GM21528 (cell line): ENCODE measurements around the gene ATP8B1.

Experiments used
- ATAC-seq: cut with Tn5 transposase; IDR thresholded peaks from one replicate; pipeline ENCODE4 v1.9.1; 2021; ENCODE audit warnings: mild to moderate bottlenecking, moderate library complexity; ENCODE audit not compliant: unreplicated experiment, low FRiP score

ATP8B1 gene

GRCh38 chr18:57819671-57820460 is 16.8 kb upstream of the ATP8B1 start:
- ATAC-seq: no peak

GRCh38 chr18:57819119-57819518 is 16.0 kb upstream of the ATP8B1 start:
- ATAC-seq: no peak

- ATAC-seq: no peak
Observed at GRCh38 chr18:57816208-57816954, 13.3 kb upstream of the ATP8B1 start.

- no peak for ATAC-seq
Observed at GRCh38 chr18:57814555-57814954, 11.4 kb upstream of the ATP8B1 start.

GRCh38 chr18:57813245-57813644 is 10.1 kb upstream of the ATP8B1 start:
- ATAC-seq: no peak

- ATAC-seq: no peak
Observed at GRCh38 chr18:57812126-57812477, 9.0 kb upstream of the ATP8B1 start.

GRCh38 chr18:57811477-57812125 is 8.5 kb upstream of the ATP8B1 start:
- no peak for ATAC-seq

GRCh38 chr18:57809190-57809589 is 6.1 kb upstream of the ATP8B1 start:
- no peak for ATAC-seq

- ATAC-seq: no peak
Observed at GRCh38 chr18:57807336-57808117, 4.4 kb upstream of the ATP8B1 start.

GRCh38 chr18:57806978-57807285 is 3.8 kb upstream of the ATP8B1 start:
- ATAC-seq: no peak

GRCh38 chr18:57806201-57806977 is 3.3 kb upstream of the ATP8B1 start:
- no peak for ATAC-seq

GRCh38 chr18:57805117-57805516 is 2.0 kb upstream of the ATP8B1 start:
- ATAC-seq: no peak

GRCh38 chr18:57804557-57804956 is 1.4 kb upstream of the ATP8B1 start:
- ATAC-seq: no peak

- no peak for ATAC-seq
Observed at GRCh38 chr18:57802213-57803102, 657 bp downstream of the ATP8B1 start.

GRCh38 chr18:57801761-57802212 is 1.3 kb downstream of the ATP8B1 start:
- ATAC-seq: no peak

- ATAC-seq: no peak
Observed at GRCh38 chr18:57801325-57801724, 1.8 kb downstream of the ATP8B1 start.

GRCh38 chr18:57798713-57799373 is 4.3 kb downstream of the ATP8B1 start:
- ATAC-seq: no peak

GRCh38 chr18:57797209-57797651 is 5.9 kb downstream of the ATP8B1 start:
- ATAC-seq: no peak
